OCI-M2 (cell line): Measurements from ENCODE around the gene MYBL2.

Source experiments
- DNase-seq: peaks from one replicate; lab custom pipeline; 2025; ENCODE audit not compliant: unreplicated experiment; lab: John Stamatoyannopoulos, UW

Gene MYBL2

DNA sequence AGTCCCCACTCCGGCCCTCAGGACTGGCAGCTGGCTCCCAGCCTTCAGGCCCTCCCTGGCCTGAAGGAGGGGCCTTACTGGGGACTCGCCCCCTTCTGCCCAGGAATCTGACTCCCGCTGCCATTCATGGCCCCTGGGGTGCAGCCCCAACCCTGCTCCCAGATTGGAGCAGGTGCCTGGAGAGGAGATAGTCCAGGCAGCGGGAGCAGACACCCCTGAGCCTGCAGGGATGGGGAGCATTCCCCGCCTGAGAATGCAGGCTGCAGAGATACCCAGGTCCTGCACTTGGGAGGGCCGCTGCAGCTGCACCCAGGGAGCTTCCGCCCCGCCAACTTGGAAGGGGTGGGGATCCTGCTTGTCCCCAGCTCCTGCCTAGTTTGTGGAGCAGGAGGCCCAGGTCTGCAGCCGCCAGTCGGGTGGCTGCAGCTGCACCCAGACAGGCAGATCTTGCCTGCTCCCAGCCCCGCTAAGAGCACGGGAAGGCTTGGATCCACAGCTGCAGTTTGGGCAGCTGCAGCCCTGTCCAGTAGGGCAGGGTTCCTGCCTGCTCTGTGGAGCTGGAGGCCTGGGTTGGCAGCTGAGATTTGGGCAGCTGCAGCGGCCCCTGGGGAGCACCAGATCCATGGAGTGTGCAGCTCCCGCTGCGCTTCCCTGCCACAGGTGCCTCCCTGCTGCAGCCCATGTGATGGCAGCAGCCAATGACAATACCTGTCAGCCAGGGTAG is 54.7 kb downstream of the MYBL2 start:
- no peak for DNase-seq

DNA sequence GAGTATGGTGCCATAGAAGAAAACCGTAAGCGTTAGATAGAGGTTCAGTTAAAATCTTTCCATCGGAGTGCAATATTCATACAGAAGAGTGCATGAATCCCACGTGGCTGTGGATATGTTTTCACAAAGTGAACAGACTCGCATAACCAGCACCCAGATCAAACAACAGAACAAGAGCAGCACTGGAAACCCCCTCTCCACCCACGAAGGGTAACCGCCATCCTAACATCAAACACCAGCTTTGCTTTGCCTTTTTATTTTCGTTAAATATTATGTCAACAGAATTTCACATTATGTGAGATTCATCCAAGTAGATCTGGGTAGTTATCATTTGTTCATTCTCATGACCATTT is 55.2 kb downstream of the MYBL2 start:
- no peak for DNase-seq

DNA sequence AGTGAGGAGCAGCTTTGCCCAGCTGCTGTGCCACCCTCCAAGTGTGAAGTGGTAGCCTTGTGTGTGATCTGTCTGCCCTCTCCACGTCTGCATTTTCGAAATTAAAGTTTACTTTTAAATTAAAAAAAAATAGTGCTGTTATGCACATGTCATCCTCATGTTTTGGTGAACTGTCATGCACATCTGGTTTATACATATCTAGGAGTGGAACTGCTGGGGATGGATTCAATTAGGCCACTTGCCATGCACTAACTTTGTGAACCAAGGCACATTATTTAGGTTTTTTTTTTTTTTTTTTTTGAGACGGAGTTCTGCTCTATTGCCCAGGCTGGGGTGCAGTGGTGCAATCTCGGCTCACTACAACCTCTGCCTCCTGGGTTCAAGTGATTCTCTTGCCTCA is 56.3 kb downstream of the MYBL2 start:
- no peak for DNase-seq

DNA sequence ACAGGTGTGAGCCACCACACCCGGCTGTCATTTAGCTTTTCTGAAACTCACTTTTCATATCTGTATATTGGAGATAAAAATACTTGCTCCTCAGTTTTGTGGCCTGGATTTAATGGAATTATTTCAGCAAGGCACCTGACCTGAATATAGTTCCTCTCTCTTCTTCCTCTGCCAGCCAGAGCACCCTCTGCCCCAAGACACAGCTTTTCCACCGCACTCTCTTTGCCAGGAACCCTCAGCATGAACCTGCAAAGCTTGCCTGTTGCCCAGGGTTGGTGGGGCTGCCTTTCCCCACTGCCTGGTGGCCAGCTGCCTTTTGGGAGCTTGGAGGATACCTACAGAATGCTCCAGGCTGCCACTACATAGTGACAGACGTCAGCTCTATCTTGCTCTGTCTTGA is 56.8 kb downstream of the MYBL2 start:
- DNase-seq, result no peak

DNA sequence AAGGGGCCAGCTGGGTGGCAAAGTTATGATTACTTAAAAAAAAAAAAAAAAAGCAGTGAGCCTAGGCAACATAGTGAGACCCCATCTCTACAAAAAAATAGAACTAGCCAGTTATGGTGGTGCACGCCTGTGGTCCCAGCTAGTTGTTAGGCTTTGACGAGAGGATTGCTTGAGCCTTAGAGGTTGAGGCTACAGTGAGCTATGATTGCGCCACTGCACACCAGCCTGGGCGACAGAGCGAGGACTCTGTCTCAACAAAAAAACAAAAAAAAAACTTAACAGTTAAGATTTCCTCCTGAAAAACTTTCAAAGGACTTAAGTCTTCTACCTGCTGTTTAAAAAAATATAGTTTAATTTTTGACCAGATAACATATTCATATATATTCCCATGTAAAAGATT is 57.5 kb downstream of the MYBL2 start:
- no peak for DNase-seq

DNA sequence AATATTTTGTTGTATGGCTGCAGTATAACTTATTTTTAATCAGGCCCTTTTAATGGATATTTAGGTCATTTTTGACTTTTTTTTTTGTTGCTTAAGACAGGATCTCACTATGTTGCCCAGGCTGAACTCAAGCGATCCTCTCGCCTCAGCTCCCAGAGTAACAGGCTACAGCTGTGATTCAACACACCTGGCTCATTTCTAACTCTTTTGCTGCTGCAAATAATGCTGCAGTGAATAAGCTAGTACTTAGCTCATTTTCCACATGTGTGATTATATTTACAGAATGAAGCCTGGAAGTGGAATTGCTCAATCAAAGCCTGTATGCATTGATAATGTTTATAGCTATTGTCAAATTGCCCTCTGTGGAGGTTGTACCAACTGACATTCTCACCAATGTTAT is 58.8 kb downstream of the MYBL2 start:
- no peak for DNase-seq

DNA sequence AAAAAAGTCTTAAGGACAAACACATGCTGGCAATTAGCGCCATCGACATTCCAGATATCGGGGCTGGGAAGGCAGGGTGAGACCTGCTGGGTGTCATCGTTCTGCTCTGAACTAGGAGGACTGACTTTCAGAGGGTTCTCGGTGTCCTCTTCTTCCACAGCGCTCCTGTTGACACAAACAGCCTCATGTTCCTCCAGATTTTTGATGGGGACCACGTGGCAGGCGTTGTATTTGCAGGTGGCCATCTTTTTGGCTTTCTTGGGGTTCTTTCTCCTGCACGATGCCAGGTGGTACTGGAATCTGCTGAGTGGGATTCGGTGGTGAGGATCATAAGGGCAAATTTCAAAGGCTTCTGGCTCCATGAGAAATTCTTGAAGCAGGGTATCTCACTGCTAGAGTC is 59.4 kb downstream of the MYBL2 start:
- DNase-seq, result no peak

DNA sequence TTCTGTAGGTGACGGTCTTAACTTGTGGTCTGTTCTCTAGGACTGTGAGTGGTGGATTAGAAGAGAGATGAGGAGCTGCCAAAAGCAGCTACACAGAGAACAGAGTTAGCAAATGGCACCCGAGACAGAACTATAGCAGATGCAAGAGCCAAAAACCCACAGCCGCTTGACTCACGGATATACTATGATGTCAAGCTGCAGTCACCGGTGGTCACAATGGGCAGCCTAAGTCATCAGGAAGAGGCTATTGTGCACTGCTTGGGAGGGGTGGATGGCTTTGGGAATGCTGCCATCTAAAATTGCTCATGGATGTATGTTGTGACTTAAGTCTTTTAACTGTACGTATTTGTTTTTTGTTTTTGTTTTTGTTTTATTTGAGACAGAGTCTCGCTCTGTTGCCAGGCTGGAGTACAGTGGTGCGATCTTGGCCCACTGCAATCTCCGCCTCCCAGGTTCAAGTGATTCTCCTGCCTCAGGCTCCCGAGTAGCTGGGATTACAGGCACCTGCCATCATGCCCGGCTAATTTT is 60.0 kb downstream of the MYBL2 start, which contains the start of gene GTSF1L:
Gene GTSF1L (minus strand): TSS at position 192 of the 528 bp plus-strand sequence. CDS start 308 bp downstream, outside the sequence.
- DNase-seq, result no peak

DNA sequence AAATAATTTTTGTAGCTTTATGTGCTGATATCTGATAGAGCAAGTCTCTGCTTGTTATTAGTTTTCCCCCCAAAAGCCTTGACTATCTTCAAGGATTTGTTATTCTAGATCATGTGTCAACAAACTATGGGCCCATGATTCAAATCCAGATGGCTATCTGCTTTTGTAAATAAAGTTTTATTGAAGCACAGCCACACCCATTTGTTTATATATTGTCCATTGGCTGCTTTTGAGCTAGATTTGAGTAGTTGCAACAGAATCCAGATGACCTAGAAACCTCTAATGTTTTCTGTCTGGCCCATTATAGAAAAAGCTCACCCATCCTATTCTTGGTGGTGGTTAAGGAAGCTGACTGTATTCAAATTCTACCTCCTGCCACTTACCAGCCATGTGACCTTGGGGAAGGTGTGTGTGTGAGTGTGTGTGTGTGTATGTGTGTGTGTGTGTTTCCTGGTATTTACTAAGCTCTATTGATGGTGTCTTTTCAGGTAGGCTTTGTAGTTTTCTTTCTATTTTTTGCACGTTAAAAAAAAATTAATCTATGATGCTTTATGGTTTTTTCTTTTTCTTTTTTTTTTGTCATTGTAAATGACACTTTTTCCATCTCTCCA is 61.2 kb downstream of the MYBL2 start:
- no peak for DNase-seq

DNA sequence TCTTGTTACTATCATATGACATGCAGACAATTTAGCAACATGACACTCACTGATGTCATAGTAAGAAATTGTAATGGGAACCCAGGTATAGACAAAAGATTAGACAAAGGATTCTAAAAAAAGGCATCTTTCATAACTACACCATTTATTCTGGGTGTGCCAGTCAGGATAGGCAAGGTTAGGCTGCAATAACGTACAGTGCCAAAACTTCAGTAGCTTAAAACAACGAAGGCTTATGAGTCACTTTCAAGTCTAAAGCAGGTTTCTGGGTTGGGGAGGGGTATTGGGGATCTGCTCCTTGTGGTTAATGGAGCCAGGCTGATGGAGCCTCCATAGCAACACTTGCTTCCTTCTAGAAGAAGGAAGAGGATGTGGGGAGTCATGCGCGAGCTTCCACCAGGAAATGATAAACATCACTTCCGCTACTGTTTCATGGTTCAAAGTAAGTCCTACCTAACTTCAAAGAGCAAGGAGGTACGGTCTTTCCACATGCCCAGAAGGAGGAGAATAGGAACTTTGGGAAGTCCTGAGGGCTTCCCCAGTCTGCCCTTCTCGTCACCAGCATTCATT is 61.9 kb downstream of the MYBL2 start:
- no peak for DNase-seq

DNA sequence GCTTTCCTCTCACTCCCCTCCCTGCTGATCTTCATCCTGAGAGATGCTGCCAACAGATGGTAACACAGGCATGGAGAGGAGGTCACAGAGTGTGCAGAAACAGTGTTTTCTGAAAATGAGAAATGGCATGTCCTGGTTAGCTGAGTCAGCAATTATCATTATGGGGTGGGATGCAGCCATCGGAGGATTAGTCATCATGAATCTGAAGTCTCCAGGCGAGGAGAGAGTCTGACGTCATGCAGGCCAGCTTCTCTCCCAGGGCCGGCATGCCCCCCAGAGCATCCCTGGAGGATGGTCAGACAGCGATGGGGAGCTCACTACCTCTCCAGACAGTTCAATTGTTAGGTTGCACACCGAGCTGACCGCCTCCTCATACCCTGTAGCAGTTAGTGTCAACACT is 64.6 kb downstream of the MYBL2 start:
- DNase-seq, result no peak

DNA sequence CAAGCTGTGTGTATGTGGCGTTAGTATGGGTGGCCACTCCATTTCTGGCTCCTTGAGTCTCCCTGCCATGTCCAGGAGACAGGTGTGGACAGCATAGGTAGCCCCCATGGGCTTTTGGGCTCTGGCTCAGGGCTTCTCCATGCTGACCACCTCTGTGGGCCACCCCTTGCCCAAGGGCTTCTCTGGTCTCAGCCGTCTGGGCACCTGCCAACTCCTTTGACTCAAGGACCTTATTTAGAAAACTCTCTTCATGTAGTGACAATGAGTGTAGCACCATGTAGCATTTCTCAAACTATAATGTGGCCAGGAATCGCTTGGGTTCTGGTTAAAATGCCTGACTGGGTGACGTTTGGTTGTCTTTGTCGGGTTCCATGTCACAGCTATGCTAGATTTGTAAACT is 65.0 kb downstream of the MYBL2 start:
- no peak for DNase-seq

DNA sequence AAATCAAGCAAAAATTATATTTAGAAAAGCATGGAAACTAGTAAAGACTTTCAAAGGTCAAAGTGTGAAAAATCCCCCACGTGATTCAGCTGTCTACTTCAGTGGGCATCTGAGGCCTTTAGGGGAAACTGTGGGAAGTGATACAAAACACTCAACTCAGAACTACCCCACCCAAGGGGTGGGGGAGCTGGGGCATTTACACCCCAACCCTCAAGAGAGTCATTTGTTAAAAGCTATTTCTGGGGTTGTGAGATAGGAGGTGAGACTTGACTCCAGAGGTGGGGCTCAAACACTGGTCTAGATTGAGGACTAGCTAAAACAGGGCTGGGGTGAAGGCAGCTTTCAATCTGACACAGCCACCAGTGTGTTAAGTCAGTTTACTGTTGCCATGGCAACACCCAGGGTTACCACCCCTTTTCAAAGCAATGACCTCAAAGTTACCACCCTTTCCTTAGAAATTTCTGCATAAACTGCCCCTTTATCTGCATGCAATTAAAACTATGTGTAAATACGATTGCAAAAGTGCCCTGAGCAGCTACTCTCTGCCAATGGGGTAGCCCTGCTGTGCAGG is 69.8 kb downstream of the MYBL2 start:
- no peak for DNase-seq

DNA sequence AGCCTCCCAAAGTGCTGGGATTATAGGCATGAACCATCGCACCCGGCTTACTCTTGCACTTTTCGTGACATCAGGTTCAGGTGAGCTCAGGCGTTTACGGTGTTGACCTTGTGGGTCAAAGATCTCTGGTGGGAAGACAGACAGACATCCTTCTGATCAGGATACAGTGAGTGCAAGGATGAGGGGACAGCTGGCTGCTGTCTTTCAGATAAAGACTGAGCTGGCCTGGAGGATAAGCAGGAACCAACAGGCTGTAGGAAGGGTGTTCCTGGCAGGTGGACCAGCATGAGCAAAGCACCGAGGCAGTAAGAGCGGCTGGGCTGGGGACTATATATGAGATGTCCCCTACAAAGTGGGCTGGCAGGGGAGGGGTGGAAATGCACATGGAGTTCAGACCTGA is 71.0 kb downstream of the MYBL2 start:
- no peak for DNase-seq

DNA sequence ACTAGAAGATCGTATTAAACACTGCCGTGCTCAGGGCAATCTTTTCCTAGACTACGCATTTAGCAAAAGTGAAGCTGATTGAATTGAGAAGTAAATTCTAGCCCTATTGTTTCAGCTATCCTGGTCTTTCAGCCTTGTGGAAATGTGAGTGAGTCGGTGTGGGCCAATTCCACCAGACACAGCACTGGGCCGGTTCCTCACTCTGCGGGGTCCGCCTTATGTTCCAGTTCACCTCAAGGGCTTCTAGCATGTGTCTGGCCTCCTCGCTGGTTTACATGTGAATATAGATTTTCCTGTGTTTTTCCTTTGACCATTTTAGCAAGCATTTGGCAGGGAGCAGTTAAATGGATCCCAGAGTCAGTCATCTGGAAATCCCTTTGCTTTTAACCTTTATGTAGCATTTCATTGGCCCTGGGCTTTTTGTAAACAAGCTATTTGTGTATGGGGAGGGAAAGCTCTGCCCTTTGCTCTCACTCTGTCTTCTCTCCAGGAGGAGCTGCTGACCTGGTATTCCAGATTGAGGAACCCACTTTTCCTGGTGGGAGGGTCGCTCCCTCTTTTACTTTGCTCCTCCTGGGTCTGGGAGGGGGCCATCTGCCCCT is 72.3 kb downstream of the MYBL2 start:
- no peak for DNase-seq

DNA sequence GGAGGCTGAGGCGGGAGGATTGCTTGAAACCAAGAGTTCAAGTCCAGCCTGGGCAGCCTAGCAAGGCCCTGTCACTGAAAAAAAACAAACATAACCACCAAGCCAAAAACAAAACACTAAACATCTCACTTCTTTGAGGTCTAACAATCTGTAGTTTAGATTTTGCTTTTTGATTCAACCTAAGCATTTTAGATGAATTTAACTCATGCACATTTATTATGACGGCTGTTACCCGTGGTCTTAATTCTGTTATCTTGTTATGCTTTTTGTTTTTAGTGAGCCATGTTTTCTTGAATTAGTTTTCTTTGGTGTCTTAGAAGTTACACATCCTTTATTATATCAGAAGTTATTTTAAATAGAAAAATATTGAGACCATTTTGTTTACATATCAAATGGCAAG is 73.7 kb downstream of the MYBL2 start:
- DNase-seq, result no peak

DNA sequence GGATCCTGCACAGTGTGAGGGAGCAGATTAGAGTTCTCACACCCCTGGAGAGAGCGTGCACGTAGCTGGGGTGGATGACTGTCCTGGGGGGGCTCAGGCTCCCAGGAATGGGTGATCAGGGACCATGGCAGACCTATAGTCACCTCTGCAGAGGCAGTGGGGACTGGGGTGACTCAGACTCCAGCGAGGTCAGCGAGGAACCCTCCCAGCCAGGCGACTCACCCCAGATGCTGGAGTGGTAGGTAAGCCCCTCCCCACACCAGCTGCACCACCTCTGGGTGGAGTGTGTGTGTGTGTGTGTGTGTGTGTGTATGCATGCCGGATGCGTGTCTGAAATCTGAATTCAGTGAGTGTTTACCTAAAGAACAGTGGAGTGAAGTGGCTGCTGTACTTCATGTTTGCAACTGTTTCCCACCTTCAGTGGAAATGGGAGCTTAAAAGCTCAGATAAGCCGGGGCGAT is 77.3 kb downstream of the MYBL2 start:
- DNase-seq, result no peak

DNA sequence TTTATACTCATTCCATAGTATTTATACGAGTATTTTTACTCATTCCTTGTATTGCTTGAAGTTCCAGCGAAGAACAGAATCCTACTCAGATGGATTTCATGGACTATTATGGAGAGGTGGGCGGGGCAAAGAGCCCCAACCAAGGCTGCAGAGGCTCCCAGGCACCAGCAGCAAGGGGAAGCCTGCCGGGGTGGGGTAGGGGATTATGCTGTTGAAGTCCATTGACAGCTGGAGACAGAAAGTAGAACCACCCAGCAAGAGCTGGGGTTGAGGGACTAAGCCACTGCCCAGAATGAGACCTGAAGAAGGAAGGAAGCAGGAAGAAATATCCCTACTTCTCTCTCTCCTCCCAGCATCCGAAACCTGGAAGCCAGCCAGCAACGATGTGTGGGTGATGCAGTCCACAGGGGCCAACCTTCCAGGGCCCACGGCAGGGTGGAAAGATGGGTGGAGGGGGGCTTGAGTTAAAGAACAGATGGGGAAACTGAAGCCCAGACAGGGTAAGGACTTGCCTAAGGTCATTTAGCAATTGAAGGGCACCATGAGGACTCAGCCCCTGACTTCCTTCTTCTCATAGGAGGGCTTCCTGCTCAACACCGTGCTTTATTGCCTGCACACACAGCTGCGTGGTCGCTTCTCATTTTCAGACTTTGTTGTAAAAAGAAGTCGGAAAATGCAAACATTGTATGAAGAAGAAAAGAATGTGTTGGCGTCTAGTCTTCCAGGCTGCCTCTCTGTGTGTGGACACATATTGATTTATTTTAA is 78.2 kb downstream of the MYBL2 start:
- DNase-seq, result no peak

DNA sequence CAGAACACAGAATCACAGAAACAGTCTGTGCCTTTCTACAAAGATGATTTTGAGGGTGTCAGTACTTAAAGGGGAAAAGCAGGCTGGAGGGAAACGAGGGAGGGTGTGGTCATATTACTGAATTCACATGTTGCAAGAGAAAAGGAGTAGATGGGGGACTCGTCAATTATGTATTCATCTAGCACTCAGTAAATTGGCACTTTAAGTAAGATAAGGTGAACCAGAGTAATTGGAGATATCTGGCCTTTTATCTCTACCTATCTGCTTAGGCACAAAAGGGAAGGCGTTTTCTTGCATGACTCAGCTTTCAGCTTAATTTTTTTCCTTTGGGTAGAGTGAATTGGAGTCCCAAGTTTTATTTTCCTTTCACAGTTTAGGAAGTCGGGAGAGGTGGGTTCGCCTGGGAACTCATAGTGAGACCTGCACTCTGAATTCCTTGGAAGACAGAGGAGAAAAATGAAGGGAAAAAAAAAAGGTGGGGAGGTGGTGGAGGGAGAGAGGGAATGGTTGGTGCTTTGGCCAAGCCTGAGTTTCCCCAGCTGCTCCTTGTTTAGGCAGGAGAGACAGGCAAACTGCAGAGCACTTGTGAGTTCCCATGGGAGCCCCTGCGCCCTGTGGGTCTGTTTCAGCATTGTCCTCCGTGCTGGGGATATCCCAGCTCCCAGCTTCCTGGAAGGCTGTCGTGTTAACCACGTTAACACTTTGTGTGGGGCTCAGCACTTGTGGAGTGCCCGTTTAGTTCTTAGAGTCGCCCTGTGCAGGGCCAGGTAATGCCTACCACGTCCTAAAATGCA is 79.6 kb downstream of the MYBL2 start:
- DNase-seq, result no peak

DNA sequence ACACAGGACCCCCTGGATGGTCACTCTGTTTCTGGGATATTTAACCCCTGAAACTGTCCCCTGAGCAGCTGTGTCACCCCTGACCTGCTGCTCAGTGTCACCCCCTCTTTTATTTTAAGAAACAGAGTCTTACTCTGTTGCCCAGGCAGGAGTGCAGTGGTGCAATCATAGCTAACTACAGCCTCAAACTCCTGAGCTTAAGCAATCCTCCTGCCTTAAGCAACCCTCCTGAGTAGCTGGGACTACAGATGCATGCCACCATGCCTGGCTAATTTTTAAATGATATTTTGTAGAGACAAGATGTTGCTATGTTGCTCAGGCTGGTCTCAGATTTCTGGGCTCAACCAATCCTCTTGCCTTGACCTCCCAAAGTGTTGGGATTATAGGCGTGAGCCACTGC is 81.4 kb downstream of the MYBL2 start:
- DNase-seq, result no peak
